Caco-2 (cell line): ENCODE data around the gene LHPP. TPM values are rescaled to one million over a fixed set of nuclear protein-coding genes. Genes with fewer than 3 reads are reported as not detected.

Experiments
- BruUV-seq: library from RNA; stranded (reverse); fragments of 400-500 nt; replicated peaks from 2 replicates; lab custom pipeline; 2021; lab: Mats Ljungman, UMichigan
- CTCF ChIA-PET: fragments of 300-600 bp; sonication (Branson Sonifier 250); formaldehyde crosslinking; loops from one replicate; lab custom pipeline; 2022; ENCODE audit warnings: antibody characterized with exemption; lab: Charles Lee
- POLR2A ChIA-PET: fragments of 300-600 bp; sonication (Branson Sonifier 250); formaldehyde crosslinking; loops from one replicate; lab custom pipeline; 2022; ENCODE audit warnings: antibody characterized with exemption; lab: Charles Lee
- DNase-seq, 2 experiments: peaks; one replicate each; pipeline versions ENCODE4 v3.0.0 to v3.0.0-alpha.2; 2020 to 2022
- H3K27me3 ChIP-seq: replicated peaks from 2 replicates; pipeline ENCODE4 v1.6.0; 2011; ENCODE audit warnings: low read length; ENCODE audit not compliant: control insufficient read depth, insufficient read depth
- H3K36me3 ChIP-seq: 2 replicates; pipeline ENCODE4 v1.5.1; 2011; ENCODE audit warnings: low read length; ENCODE audit not compliant: control insufficient read depth, insufficient read depth
- H3K4me1 ChIP-seq: fragments of 250-450 bp; sonication (Bioruptor Pico); 2 replicates; pipeline ENCODE4 v1.5.1; 2020; ENCODE audit warnings: mild to moderate bottlenecking
- H3K4me3 ChIP-seq: 2 replicates; pipeline ENCODE4 v1.5.1; 2011; ENCODE audit warnings: low read depth, mild to moderate bottlenecking, control low read depth, low read length
- H3K9me3 ChIP-seq: fragments of 250-450 bp; sonication (Bioruptor Pico); 2 replicates; pipeline ENCODE4 v1.5.1; 2020; ENCODE audit warnings: mild to moderate bottlenecking, moderate library complexity
- H3K27ac Mint-ChIP-seq: one replicate; pipeline ENCODE4 v1.8.0; 2022; ENCODE audit warnings: mixed read lengths; ENCODE audit not compliant: unreplicated experiment
- H3K27me3 Mint-ChIP-seq: one replicate; pipeline ENCODE4 v1.8.0; 2022; ENCODE audit warnings: mixed read lengths; ENCODE audit not compliant: insufficient read depth, unreplicated experiment
- H3K36me3 Mint-ChIP-seq: one replicate; pipeline ENCODE4 v1.8.0; 2022; ENCODE audit warnings: mild to moderate bottlenecking, mixed read lengths; ENCODE audit not compliant: insufficient read depth, unreplicated experiment
- H3K4me1 Mint-ChIP-seq: one replicate; pipeline ENCODE4 v1.8.0; 2022; ENCODE audit warnings: low read depth, mixed read lengths; ENCODE audit not compliant: unreplicated experiment
- H3K4me3 Mint-ChIP-seq: one replicate; pipeline ENCODE4 v1.8.0; 2022; ENCODE audit warnings: mild to moderate bottlenecking, moderate library complexity, mixed read lengths; ENCODE audit not compliant: unreplicated experiment
- H3K9me3 Mint-ChIP-seq: one replicate; pipeline ENCODE4 v1.8.0; 2022; ENCODE audit warnings: mixed read lengths; ENCODE audit not compliant: unreplicated experiment
- intact Hi-C: fragments of 100-400 bp; cut with micrococcal nuclease; formaldehyde crosslinking; loops from one replicate; pipeline ENCODE4 v1.10.0; 2022; ENCODE audit not compliant: unreplicated experiment
- total RNA-seq: library from RNA; stranded (reverse); gene quantifications from 2 replicates; pipeline ENCODE4 v1.2.3, GENCODE V29; 2022
- TF ChIP-seq, protein P1 (sequence below), 2 experiments: fragments of 200-600 bp in 1 of 2; IDR thresholded peaks; 1 replicate in 1 of 2; 2 replicates in 1 of 2; pipeline versions ENCODE4 v1.5.1 to v1.8.0; 2011 to 2022; ENCODE audit warnings: antibody characterized with exemption in 1 of 2, control low read depth in 1 of 2, inconsistent platforms in 1 of 2, low read depth in 1 of 2, low read length in 1 of 2, mild to moderate bottlenecking in 1 of 2, moderate library complexity in 1 of 2; ENCODE audit not compliant: insufficient read depth in 1 of 2, severe bottlenecking in 1 of 2, unreplicated experiment in 1 of 2

Gene LHPP
- total RNA-seq, 1 experiment from 2014 or later = 15.9 TPM

DNA sequence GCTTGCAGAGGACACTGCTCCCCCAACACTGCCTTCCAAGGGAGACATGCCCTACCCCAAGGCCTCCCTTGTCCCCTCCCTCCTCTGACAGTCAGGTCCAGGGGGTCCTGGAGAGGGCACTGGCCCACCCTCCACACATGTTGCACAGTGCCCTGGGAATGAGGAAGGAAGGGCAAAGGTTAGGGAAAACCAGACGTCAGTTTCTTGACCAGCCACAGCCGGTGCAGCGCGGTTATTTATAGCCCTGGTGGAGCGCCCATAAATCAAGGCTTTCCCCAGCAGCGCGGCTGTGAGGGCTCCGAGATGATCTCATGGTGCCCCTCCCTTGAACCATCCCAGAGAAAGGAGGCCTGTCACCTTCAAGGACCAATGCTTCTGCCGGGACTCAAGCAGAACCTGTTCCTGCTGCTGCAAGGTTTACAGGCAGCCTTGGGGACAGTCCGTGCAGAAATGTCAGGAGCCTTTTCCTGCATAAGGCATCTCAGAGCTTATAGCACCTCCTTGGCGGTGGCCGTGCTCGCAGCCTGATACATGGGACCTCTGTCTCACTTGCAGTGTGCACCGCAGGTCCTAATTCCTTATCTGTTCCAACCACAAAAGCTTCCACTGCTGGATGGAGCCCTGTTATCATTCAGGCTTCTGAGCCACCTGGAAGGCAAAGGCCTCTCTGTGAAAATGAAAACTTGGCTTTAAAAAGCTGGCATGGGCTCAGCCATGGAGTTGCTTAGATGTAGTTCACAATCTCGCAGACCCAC lies 127.3 kb downstream of the LHPP start:
- Mint-ChIP-seq H3K9me3 (no peaks in the 10 kb centered on the region), H3K27ac (no peak overlapping the region), H3K4me3 (no peak overlapping the region), H3K4me1 (no peaks in the 10 kb centered on the region), H3K36me3 (no peaks in the 10 kb centered on the region), H3K27me3 (no peaks in the 10 kb centered on the region)
- no TSS peak for BruUV-seq
- Histone ChIP-seq H3K4me3 (no peak overlapping the region), H3K36me3 (no peaks in the 10 kb centered on the region), H3K9me3 (no peaks in the 10 kb centered on the region), H3K27me3 (no peaks in the 10 kb centered on the region), H3K4me1 (peaks cover 12% of the 10 kb centered on the region)
- intact Hi-C loops = no loop called here
- DNase-seq = peak in 1 of 2 experiments; percentile 55
- ChIA-PET POLR2A (no interaction called here), CTCF (interaction anchor here (0.6 kb wide), 1 partner anchor 41 kb away, joined by 4 read pairs; no protein-coding TSS in a partner anchor)
- TF ChIP-seq, protein P1, sequence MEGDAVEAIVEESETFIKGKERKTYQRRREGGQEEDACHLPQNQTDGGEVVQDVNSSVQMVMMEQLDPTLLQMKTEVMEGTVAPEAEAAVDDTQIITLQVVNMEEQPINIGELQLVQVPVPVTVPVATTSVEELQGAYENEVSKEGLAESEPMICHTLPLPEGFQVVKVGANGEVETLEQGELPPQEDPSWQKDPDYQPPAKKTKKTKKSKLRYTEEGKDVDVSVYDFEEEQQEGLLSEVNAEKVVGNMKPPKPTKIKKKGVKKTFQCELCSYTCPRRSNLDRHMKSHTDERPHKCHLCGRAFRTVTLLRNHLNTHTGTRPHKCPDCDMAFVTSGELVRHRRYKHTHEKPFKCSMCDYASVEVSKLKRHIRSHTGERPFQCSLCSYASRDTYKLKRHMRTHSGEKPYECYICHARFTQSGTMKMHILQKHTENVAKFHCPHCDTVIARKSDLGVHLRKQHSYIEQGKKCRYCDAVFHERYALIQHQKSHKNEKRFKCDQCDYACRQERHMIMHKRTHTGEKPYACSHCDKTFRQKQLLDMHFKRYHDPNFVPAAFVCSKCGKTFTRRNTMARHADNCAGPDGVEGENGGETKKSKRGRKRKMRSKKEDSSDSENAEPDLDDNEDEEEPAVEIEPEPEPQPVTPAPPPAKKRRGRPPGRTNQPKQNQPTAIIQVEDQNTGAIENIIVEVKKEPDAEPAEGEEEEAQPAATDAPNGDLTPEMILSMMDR (IDR thresholded peaks at IDR 0.05; ENCODE audit: insufficient read depth in 1 of 2, low read depth in 1 of 2, low read length in 1 of 2, severe bottlenecking in 1 of 2, unreplicated experiment in 1 of 2) = no peak

DNA sequence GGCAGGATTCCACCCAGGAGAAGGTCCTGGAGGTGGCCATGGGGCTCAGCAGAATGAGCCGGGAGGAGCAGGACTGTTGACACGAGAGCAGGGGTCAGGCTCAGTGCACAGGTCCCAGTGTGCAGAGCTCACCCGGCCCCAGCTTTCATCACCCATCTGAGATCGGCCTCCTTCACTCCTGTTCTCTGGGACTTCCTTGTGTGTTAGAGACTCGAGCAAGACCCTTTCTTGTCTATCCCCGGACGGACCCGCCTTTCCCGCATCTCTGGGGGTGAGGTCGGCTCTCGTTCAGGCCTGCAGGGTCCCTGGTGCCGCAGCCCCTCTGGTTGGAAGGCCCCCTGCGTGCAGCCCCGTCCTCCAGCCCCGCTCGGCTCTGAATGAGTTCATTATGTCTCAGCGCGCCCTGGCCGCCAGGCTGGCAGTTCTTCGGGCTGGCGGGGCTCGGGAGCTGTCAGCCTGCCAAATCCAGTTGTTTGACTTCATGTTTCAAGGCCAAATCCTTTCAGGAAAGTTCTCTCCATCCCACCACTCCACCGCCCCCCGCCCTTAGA lies 127.9 kb downstream of the LHPP start:
- ChIA-PET POLR2A (no interaction called here), CTCF (interaction anchor here (0.6 kb wide), 1 partner anchor 40 kb away, joined by 4 read pairs; no protein-coding TSS in a partner anchor)
- Mint-ChIP-seq H3K9me3 (no peaks in the 10 kb centered on the region), H3K4me1 (no peaks in the 10 kb centered on the region), H3K4me3 (no peak overlapping the region), H3K27ac (no peak overlapping the region), H3K27me3 (no peaks in the 10 kb centered on the region), H3K36me3 (no peaks in the 10 kb centered on the region)
- no peak for DNase-seq
- no TSS peak for BruUV-seq
- Histone ChIP-seq H3K4me3 (no peak overlapping the region), H3K9me3 (no peaks in the 10 kb centered on the region), H3K4me1 (peaks cover 12% of the 10 kb centered on the region), H3K36me3 (no peaks in the 10 kb centered on the region), H3K27me3 (no peaks in the 10 kb centered on the region)
- intact Hi-C loops = no loop called here
- TF ChIP-seq, protein P1 (IDR thresholded peaks at IDR 0.05; ENCODE audit: insufficient read depth in 1 of 2, low read depth in 1 of 2, low read length in 1 of 2, severe bottlenecking in 1 of 2, unreplicated experiment in 1 of 2) = no peak

DNA sequence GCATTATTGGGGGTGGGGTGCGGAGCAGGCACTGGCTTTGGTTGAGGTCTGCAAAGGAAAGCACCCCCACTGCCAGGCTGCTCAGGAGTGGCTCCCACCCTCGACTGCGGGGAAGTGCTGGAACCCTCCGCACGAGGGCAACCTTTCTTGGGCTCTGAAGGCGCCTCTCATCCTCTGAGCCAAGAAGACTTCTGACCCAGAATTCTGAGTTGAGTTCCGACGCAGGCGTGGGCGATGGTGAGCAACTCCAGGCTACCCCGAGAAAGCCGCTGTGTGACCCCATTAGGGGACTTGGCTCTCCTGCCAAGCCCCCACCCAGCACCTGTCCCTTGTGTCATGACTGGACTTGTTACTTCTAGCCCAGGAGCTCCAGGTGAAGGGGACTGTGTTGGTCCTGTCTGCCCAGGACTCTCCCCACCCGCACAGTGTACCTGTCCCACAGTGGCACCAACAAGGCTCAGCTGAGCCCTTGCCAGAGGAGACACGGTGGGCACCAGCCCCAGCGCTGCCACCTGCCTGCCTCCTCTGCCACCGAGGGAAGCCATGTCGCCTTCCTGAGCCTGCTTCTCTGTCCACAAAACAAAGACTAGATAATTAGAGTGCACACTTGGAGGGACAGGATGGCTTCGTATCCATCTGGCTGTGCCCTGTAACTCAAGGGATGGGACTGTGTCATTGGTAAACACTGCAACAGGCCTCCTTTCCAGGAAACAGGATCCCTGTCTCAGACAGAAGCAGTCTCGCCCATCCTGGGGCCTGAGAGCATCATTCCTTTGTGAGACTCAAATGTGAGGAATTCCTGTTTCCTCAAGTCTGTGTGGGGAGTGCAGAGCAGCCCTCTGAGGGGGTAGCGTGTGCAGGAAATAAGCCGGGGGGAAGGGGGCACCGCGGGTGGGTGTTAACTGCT lies 128.8 kb downstream of the LHPP start:
- Histone ChIP-seq H3K27me3 (no peaks in the 10 kb centered on the region), H3K36me3 (no peaks in the 10 kb centered on the region), H3K4me3 (no peak overlapping the region), H3K9me3 (no peaks in the 10 kb centered on the region), H3K4me1 (peaks cover 12% of the 10 kb centered on the region)
- no peaks in the 10 kb centered on the region for H3K9me3 Mint-ChIP-seq
- BruUV-seq = no TSS peak
- ChIA-PET POLR2A (no interaction called here), CTCF (interaction anchor here (0.5 kb wide), 1 partner anchor 11 kb away, joined by 3 read pairs; no protein-coding TSS in a partner anchor)
- DNase-seq = no peak
- TF ChIP-seq, protein P1 (IDR thresholded peaks at IDR 0.05; ENCODE audit: insufficient read depth in 1 of 2, low read depth in 1 of 2, low read length in 1 of 2, severe bottlenecking in 1 of 2, unreplicated experiment in 1 of 2) = no peak
- H3K27me3 Mint-ChIP-seq = no peaks in the 10 kb centered on the region
- H3K4me1 Mint-ChIP-seq = no peaks in the 10 kb centered on the region
- no peaks in the 10 kb centered on the region for H3K36me3 Mint-ChIP-seq
- H3K4me3 Mint-ChIP-seq = no peak overlapping the region
- intact Hi-C loops = no loop called here
- H3K27ac Mint-ChIP-seq = no peak overlapping the region
